Medulla oblongata (tissue), 1 donor: ENCODE data around the gene OLFML2A.
A peak's percentile ranks its signal among the peaks of the same experiment; 100 is the strongest.
"Not testable (repeated sequence)": the region's sequence is repeated elsewhere in the genome, so short reads cannot be mapped to it uniquely, and the experiment has no call there.

Experiments used
- DNase-seq: peaks from one replicate; pipeline ENCODE4 v3.0.0-alpha.2; 2015; ENCODE audit errors: extremely low spot score

The OLFML2A gene

DNA sequence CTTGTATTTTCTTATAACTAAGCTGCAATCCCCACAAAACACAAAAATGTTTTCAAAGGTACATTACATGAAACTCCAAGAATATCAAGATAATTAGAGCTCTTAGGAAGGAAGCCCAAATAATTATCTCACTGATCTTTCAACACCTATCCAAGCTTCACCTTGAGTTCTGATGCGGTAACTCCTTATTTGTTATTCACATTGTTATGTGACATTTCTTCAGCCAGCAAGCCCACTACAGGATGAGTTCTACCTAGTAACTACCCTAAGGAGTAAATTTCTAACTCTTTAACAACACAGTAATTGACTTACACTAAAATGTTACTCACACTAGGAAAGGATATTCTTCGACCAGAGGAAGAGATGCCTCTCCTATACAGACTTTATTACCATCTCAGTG, 15.7 kb upstream of the OLFML2A start:
- DNase-seq = no peak

DNA sequence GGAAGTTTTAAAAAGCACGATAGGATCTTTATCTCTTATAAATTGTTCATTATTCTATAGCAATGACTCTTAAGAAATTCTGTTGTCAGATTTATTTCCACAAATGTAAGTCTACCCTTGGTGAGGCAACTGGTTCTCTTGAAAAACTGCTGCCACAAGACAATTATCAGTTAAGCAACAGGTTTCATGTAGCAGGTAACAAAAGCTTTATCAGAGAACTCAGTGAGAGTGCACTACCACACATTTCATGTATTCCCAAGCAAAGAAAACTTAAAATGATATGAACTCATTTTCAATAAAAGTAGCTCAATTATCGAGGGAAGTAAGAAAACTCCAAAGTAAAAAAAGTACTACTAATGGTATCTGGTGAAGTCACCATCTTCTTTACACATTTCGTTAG, 15.2 kb upstream of the OLFML2A start:
- DNase-seq = no peak

DNA sequence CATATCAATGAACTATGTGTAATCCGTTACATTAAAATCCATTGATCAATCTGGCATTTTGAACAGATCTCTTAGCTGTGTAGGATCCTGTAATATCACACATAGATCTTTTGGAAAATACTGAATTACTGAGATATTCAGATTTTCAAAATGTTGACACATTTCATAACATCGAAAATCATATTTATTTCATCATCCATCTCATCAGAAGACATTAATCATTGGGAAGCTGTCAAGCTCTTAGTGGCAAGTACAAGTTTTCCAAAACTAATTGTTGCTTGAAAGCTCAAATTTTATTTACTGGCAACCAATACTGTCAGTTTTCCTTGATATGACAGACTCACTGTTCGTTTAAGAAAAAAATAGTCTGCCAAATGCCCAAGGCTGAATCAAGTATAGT, 14.3 kb upstream of the OLFML2A start:
- DNase-seq = no peak

DNA sequence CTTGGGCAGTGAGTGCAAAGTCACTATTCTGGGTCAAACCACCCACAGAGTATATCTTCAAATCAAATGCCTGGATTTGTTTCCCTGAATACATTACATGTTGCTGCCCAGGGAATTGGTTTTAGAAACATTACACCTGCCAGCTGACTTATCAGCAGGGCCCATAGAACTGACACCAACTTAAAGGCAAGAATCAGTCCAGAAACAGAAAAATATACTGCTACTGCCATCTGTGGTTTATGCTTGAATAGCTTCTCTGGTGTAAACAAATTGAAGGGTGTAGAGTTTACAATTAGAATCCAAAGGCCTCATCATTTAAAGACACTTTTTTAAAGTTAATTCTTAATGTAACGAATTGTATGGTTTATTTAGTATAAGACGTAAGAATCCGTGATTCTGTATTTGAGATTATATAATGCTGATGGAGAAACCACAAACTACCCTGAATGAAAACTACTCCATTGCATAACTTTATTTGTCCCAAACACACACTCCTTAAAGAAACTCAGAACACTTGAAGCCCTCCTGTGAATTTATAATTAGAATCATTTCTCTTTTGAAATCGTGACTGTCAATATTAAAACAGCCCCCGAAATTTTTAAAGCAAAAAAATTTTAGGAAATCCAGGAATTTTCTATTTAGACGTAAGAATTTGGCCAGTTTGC, 12.0 kb upstream of the OLFML2A start:
- peak; percentile 37 for DNase-seq

DNA sequence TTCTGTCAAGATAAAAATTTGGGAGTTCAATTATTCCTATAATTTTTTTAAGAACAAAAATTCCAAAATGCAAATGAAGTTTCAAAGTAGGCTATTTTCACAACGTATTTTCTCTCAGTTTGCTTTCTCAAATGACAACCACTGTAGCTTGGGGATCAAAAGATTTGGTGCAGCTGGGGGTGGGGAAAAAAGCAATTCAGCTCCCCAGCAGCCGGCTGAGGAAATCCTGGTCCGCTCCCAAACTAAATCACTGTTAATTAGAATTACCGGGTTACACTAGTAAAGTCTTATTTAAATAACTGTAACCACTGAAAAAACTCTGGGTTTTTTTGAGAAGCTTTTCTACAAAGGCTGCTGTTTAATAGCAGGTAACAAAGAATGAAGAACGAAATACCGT, 11.5 kb upstream of the OLFML2A start:
- DNase-seq = no peak

DNA sequence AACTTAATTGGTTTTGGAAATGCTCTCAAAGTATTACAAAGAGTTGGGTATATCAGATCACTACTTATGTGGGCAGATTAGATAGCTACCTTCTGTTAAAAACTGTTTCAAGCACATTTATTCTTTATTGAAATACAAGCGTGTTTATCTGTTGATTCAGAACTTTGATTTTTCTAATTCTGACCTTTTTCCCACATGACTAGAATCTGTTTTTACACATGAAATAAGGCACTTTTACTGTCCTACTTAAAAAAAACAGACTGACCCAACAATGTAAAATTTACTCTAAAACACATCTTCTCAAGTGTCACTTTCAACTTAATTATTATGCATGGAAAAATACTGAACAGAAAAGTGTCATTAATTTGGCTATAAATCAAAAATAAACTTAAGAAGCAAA, 10.6 kb upstream of the OLFML2A start:
- DNase-seq = no peak

DNA sequence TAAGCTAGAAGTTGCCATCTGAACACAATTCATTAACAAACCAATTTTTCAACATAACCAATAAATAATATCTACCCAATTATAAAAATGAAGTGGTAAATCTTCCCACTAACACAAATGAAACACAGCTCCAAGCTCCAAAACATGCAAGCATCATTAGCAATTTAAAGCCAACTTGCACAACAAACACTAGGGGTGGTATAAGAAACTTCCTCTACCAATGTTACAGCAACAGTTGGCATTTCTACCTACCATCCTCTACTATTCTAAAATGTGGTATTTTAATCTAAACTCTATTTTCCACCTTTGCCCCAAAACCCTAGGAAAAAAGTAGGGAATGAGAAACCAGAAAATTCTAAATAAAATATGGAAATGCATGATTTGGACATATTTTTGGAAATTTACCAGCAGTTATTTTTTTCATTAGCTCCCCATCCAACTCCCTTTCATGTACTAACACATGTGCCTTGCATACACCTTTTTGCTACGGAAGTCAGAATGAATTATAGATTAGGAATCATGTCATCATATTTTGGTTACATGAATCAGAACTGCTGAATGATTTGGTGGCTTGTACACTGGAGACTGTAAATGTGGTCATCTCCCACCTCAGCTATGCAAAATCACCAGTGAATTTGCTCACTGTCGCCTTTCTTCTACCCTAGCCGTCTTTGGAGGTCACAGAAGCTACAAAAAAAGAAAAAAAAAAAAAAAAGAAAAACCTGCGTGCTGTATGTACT, 9.9 kb upstream of the OLFML2A start:
- DNase-seq = no peak

DNA sequence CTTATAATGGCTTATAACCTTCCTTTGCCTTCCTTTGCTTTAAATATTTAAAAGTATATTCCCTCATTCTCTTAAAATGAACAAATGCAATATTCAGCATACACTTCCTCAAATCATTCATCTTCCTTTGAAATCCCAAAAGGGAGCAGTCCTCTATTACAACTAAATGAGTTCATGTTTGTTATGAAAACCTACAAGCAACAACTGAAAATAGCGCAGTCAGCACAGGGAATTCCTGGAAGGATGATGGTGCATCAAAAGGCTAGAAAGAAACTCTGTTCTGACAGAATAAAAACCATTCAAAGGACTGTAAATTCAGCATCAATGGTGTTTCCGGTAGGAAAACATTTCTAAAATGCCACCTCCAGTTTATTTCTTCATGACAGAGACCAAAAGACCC, 9.1 kb upstream of the OLFML2A start:
- DNase-seq = no peak

DNA sequence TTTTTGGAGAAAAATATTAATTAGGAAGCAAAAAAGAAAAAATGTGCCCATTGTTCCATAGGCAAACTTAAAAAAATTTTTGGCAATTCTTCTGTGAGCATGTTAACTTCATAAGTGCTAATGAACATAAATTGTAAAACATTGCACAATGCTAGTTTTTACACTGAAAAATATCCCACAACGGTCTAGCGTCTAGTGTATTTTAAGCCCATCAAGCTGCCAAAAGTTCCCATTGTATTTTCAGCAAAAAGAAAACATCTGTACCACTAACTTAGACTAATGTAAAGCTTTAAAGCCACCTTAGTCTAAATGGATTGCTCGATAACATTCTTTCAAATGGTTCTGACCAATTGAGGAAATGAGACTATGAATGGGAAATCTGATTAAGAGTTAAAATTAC, 8.6 kb upstream of the OLFML2A start:
- no peak for DNase-seq

DNA sequence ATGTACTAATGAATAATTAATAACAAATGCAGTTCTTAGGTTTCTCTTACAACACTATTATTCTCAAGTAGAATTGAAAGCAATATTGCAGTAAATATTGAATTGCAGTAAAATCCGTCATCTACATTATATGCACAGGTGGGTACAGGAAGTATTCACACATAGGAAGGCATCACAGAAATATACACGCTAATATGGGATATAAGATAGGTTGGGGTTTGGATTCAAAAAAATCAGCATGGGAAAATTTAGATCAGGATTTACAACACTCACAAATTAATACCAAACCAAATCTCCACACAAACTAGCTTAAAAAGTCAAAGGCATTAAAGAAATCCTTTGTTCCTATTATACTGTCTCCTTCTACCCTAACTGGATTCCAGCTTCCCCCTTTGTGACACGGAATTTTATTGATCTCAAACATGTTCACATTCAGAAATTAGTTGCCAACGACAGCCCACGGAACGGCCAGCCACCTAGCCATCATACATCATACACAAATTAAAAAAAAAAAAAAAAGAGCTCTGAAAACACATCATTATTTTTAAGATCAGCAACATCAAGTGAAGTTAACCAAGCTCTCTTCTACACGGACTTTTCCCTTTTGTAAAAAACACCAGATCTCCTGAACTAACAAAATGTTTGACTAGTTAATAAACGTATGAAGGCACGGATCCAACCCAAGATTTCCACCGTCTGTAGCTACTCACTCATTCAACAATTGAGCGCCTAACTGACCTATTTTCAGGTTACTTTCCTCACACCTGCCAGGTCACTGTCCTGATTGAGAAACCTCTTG, 8.0 kb upstream of the OLFML2A start:
- DNase-seq = no peak

DNA sequence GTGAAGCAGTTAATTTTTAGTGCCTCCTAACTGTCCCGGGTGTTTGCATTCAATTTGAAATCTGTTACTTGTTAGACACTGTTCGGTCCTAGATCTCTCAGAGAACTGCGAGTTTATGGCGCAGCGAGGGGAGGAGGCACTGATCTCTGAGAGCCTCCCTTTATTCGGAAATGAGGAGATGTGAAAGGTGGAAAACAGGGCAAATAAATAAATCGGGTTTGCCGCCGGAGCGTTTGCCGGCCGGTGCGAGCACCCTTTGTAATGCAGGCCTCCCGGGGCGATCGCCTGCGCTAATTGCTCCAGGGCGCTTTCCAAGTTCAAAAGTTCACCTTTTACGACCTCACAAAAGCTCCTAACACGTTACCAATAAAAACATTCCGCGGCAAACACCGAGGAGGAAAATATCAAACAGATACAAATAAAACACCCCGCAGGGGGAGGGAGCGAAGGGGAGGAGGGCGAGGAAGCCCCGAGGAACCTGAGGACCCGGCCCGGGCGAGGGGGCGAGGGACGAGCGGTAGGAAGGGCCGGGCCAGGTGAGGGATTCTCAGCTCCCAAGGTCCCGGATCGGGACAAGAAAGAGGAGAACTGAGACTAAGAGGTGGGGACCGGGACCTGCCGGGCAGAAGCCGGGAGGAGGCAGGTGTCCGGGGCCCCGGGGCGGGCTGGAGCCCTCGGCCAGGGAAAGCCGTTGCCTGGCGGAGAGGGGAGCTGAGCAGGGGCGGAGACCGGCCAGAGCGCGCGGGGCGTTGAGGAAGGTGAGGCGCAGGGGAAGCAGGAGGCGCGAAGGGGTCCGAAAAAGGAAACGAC, 7.2 kb upstream of the OLFML2A start:
- peak; percentile 38 for DNase-seq

DNA sequence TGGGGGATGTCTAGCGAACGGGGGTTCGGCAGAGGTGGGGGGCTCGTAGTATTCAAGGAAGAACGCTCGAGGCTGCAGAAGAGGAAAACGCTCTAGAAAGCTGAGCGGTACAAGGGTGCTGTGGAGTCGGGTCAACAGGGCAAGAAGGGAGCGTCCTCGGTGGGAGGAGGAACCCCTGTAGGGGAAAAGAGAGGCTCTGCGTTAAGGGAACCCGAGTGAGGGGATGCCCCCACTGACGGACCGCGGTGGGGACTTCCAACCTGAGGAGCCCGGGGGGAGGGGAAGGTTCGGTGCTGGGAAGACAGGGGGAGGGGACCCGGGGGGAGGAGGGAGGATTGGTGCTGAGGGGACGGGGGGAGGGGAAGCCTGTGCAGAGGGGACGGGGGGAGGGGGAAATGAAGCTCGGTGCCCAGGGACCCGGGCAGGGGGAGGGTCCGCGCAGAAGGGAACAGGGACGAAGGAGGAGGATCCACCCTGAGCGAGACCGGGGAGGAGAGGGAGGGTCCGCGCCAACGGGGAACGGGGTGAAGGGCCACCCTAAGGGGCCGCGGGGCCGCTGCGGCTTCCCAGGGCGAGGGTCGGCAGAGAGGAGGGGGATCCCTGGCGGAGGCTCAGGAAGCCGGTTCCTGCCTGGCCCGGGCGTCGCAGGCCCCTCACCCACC, 6.4 kb upstream of the OLFML2A start:
- no peak for DNase-seq

DNA sequence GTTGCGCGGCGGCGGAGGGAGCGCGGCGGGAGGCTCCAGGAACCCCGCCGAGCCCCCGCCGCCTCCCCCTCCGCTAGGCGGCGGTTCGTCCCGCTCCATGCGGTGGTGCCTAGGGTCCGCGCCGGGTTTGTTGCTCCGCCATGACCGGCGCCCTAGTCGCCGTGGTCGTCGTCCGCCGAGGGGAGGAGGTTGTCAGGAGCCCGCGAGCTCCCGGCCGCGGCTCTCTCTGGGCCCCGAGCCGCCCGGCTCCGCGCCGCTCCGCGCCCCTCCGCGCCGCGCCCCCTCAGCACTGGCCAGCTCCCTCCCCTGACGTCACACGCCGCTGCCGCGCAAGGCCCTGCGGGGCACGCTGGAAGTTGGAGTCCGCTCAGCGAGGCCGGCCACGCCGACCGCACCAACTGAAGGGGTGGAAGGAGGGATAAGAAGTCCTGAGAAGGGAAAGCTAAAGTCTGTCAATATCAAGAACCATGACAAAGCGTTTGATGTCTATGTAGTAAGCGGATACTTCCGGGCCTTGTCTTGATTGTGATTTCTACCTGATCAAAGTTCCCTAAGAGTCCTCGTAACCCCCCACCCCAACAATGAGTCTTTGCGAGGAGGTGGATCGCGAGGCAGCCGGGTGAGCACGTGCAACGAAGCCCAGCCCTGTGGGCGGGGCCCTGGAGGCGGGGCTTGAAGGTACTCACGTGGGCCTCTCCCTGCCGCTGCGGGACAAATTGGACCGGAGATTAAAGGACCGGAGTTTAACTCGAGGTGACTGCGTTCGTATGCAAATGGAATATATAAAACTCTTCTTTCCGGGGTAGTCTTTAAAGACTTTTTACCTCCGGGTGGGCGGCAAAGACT, 5.7 kb upstream of the OLFML2A start, which contains the start of gene NR6A1:
NR6A1 (minus strand) TSS at position 291 of the 846 bp plus-strand sequence.
- peak; percentile 98 for DNase-seq

DNA sequence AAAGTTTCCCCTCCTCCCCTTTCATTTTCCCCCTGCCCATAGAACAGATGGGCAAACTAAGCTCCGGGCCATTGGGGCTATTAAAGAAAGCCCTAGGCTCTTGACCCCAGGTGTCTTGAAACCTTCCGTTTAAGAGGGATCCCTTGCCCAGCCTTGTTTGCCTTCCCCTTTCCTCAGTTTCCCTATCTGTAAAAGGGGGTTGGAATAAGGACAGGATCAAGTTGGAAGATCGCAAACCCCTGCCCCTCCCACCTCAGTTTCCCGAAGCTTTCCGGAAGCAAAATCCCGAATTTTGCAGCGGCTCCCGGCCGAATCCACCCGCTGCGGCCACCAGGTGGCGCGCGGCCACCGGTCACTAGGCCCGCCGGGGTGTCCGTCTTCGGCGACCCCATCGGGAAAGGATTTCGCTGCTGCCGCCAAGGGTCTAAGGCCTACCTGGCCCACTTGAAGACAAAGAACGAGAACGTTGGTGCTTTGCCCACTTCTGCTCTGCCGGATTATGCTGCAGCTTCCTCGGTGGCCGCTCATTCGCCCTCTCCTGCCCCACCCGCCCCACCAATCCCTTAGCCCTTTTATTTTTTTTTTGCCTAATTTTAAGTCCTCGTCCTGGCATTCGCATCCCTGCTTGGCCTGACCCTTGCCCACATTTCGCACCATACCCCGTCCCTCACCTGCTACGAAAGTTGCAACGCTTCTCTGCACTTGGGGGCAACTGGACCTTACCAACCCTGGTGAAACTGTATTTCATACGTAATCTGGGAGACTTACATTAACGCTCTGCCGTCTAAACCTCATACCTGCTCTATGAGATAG, 4.9 kb upstream of the OLFML2A start:
- peak; percentile 76 for DNase-seq

DNA sequence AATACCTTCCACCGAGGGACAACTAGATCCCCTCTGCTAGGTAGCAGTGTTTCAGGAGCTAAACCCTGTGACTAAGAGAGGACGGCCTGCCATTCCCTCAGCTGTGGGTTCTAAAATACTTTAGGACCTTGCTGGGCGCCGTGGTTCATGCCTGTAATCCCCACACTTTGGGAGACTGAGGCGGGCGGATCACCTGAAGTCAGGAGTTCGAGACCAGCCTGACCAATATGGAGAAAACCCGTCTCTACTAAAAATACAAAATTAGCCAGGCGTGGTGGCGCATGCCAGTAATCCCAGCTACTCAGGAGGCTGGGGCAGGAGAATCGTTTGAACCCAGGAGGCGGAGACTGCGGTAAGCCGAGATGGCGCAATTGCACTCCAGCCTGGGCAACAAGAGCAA, 4.1 kb upstream of the OLFML2A start:
- DNase-seq = not testable (repeated sequence)

DNA sequence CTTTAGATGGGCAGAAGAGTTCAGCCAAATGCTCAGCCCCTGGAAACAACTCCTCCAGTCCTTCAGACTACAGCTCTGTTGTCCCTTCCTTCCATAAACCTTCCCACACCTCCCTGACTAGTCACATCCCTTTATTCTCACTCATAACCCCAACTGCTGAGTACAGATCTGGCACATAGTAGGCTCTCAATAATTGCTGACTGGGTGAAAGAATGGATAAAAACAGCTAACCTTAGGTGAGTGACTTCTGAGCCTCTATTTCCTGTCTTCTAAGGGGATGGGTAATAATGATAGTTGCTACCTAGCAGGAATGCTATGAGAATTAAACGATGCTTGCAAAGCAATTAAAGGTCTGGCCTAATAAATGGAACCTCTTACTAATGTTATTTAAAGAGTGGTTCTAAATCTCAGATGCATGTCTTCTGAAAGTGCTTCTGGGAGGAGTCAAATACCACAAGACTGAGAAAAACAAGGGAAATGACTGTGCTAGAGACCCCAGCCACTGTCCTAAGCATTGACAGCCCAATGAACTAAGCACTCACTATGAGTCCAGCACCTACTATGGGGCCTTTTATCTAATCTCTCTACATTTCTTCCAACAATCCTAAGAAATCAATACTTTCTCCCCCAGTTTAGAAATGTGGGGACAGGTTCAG, 3.3 kb upstream of the OLFML2A start:
- DNase-seq = no peak

DNA sequence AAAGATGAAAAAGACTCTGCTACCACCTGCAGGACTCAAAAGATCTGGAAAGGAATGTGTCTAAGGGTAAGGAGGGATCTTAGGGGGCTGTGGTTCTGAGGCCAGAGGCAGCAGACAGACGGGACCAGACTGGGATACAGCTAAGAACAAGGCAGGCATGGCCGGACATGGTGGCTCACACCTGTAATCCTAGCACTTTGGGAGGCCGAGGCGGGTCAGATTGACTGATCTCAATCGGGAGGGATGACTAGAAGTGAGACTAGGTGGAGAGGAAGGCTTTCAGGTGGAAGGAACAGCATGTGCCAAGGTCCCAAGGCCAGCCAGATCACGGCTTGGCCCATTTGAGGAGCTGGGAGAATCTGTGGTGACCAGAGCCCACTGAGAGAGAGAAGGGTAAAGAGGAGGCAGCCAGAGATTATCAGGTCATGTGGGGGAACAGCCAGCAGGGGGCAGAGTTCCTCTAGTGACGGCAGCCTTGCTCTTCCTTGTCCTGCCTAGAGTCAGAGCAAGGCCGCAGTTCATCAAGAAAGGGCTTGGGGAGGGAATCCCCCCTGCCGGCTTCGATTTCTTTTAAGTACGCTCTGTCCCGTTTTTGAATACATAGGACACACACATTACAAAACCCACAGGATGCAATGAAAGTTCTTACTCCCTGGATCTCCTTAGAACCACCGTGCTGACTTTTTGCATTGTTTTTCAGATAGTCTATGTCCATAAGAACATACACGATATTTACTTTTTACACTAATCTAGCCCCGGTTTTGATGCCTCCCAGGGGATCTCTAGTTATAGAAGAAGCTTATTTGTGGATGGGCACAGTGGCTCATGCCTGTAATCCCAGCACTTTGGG, 2.6 kb upstream of the OLFML2A start:
- DNase-seq = peak; percentile 90

DNA sequence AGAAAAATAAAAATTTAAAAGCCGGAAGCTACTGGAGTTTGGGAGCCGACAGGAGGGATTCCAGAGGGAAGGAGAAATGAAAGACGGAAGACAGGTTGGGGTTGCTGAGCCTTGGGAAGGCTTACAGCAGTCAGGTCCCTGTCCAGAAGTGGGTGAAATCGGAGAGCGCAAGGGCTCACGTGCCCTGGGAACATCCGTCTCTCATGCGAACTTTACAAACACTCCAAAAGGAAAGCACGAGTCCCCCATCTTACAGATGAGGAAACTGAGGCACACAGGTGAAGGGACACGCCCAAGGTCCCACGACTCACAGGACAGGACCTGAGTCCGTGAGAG, 347 bp upstream of the OLFML2A start:
- no peak for DNase-seq
